ENCODE measurements around the gene DSTN. TPM values are rescaled to one million over a fixed set of nuclear protein-coding genes. Genes with fewer than 3 reads are reported as not detected.

DSTN gene
- total RNA-seq, 1 experiment from 2014 or later, result 689 TPM

DNA sequence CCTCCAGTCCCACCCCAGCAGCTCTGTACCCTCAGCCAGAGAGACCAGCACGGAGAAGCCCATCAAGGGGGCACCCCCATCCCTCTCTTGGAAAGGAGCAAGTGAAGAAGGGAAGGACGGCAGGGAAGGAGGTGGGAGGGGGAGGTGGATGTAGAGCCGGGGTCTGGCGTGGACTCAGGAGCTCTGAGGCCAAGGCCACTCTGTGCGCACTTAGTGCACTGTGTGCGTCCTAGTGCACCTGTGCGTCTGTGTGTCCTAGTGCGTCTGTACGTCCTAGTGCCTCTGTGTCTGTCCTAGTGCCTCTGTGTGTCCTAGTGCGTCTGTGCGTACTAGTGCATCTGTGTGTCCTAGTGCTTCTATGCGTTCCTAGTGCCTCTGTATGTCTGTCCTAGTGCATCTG is 54.2 kb downstream of the DSTN start:
- no peak for DNase-seq (ENCODE audit: low read depth)

- no peak for DNase-seq (ENCODE audit: low read depth)
Measured at GRCh38 chr20:17624551-17625245, 54.8 kb downstream of the DSTN start.

- no peak for DNase-seq (ENCODE audit: low read depth)
Measured at GRCh38 chr20:17625246-17626051, 55.6 kb downstream of the DSTN start.

GRCh38 chr20:17626217-17627007 is 56.5 kb downstream of the DSTN start:
- DNase-seq (ENCODE audit: low read depth), result no peak

DNA sequence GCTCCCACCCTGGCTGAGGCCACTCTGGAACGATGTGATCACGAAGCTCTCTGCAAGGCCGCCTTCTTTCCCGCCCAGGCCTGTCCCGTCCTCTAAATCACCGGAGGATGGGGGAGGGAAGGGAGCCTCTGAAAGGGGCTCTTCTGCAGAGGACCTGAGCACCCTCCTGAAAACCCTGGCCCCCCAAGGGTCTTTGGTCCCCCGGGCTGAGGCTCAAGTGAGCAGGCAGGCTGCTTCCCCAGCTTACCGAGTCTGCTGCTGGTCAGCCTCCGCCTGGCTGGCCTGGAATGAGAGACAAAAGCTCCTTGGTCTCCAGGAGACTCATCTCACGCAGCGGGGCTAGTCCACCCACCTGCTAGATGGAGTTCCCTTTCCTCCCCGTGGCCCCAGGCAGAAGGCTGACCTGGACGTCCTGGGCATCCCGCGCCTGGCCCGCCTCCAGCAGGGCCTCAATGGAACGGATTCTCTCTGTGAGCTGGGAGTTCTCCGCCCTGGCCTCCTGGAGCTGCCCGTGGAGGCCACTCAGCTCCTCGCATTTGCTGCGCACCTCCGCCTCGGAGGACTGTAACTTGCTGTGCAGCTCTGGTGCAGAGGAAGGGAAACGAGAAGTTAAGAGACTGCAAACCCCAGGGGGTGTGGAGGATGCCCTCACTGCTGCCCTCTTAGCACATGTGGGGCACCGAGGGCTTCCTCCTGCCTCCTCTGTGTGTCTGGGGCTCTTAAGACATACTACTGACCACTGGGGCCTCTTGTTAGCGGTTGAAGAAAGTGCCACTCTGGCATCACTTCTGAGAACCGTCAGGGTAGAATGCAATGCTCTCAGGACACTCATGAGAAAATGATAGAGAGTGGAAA is 57.5 kb downstream of the DSTN start:
- DNase-seq (ENCODE audit: low read depth), result no peak

- DNase-seq (ENCODE audit: low read depth), result no peak
Measured at GRCh38 chr20:17628101-17628841, 58.4 kb downstream of the DSTN start.

DNA sequence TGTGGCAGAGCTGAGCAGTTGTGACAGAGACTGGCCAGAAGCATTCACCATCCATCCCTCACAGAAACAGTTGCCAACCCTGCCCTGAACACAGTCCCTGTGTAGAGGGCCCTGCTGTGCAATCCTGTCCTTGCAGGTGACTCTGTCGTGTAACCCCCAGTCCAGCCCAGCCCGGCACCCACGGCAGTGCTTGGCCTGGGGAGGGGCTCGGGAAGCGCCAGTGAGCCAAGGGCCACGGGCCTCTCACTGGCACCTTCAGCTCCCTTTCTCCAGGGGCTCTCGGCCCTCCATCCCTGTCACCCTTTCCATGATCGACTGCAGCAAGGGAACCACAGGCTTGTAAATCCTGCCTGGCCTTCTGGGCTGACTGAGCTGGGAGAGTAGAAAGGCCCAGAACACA is 59.1 kb downstream of the DSTN start:
- no peak for DNase-seq (ENCODE audit: low read depth)

DNA sequence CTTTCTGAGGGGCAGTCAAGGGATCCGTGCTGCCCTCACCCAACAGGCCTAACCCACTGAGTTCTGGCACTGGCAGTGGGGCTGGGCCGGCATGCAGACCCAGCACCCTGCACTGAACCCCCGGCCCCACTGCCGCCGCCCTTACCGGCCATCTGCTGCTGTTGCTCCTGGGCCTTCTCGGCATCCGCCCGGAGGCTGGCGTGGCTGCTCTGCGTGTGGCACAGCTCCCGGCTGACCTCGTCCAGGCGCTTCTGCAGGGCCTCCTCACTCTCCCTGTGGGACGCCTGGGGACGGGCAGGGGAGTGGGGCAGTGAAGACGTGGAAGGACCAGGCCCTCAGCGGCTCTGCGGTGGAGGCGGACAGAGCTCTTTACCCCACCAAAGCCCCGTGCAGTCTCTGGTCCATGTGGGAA is 59.8 kb downstream of the DSTN start:
- no peak for DNase-seq (ENCODE audit: low read depth)

DNA sequence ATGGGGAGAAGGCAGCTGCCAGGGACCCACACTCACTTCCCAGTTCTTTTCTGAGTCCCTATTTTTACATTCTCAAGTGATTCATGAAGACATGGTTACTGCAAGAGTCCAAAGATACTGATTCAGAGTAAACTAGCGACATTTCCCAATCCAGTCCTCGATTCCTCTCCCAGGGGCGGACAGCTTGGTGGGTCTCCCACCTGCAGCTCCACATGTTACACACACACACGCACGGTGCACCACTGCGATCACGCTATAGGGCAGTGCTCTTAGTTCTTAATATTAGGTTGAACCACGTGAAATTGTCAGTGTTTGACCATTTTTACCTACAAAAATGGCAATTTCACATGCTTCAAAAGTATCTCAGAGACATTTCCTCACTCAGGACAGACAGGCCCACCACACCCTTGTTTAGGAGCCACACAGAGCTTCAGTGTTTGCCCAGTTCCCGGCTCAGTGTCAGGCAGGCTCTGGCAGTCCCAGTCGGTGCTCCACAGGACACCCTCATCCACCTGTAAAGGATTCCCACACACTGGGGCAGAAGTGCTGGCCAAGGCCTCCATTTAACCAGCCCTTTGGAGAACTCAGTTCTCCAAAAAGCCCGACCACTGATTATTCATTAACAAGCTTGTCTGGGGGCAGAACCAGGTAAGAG is 60.4 kb downstream of the DSTN start:
- DNase-seq (ENCODE audit: low read depth), result no peak

GRCh38 chr20:17630806-17631195 is 60.9 kb downstream of the DSTN start:
- DNase-seq (ENCODE audit: low read depth), result no peak

DNA sequence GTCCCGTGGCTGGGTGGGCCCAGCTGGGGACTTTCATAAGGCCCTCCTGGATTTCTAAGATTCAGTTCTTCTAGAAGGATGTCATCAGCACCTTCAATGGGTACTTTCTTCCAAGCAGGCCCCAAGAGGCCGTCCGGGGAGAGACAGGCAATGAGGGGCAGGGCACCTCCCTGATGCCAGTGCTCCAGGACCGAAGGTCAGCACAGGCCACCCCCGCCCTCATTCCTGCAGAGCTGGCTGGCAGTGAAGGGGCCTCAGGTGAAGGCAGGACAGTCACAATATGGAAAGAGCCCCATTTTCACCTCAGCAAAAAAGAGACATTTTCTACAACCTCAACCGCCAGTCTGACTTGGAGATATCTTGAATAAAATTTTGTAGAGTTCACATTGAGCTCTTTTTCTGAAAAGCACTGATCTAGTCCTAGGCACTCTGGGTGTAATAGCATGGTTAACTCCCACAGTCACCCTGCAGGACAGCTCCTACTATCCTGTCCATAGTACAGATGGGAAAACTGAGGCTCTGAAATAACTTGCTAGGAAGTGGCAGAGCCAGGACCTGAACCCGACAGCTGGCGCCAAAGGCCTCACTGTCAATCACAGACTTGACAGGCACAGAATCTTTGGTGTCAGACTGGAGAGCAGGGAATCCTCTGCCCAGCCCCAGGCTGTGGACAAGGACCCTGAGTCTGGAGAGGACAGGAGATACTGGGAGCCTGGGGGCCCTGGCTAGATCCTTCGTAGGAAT is 61.9 kb downstream of the DSTN start:
- DNase-seq (ENCODE audit: low read depth), result no peak

- no peak for DNase-seq (ENCODE audit: low read depth)
Measured at GRCh38 chr20:17633221-17633849, 63.5 kb downstream of the DSTN start.

GRCh38 chr20:17633850-17634500 is 64.1 kb downstream of the DSTN start:
- no peak for DNase-seq (ENCODE audit: low read depth)

DNA sequence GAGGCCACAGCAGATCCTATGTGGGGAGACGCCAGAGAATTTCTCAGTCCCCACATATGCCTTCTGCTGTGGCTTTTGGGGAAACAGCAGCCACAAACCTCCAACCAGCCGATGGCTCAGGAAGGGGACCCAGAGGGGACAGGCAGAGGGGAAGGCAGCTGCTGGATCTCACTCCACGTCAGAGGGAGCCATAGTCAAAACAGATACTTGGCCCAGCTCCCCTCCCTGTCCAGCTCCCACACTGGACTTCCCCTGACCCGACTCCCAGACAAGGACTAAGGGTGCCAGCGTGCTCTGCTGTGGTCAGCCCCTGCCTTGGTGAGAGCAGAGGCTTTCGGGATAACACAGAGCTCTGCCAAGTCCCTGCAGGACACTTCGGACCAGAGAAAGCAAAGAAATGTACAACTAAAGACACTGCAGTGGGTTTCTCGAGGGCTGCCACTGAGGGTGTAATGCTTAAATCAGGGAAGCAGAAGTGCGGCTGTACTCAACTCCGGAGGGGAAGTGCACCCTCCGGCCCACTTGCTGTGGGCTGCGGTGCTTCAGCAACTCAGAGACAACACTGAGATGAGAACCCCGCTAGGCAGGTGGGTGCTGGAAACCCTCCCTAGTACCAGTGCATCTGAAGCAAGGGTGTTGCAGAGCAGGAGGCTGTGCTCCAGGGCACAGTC is 64.9 kb downstream of the DSTN start:
- no peak for DNase-seq (ENCODE audit: low read depth)

DNA sequence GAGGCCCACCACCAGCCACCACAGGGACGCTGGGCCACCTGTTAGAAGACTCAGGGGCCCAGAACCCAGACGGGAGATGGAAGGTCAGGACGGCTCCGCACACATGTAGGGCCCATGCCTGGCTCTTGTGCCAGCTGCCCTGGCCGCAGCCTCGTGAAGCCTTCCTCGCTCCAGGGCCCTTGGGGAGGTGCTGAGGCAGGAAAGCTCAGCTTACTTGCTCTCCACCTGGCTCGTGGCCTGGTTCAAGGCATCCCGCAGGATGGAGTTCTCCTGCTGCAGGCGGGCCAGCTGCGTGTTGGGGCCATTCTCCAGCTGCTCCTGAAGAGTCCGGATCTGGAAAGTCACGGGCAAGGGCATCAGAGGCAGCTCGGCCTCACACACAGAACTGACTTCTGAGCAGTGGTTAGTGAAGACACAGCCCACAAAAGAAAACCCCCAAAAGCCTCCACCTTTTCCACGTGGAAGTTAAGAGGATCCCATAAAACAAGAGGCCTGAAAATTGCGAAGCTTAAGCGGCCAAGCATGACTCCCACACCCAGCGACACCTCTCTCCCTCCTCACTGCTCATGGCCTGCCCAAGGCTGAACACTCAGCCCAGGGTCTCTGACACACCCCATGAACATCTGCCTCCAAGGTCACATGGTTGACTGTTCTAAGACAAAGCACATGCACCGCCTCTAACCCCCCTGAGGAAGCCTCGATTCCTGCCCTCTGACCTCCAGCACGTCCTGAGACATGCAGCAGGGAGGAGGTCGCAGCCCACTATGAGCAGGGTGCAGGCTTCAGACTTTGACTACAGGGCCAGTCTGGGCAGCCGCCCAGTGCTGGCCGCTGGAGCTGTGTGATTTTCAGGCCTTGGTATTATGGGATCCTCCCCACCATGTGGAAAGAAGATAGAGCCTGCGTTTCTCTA is 65.7 kb downstream of the DSTN start:
- no peak for DNase-seq (ENCODE audit: low read depth)

DNA sequence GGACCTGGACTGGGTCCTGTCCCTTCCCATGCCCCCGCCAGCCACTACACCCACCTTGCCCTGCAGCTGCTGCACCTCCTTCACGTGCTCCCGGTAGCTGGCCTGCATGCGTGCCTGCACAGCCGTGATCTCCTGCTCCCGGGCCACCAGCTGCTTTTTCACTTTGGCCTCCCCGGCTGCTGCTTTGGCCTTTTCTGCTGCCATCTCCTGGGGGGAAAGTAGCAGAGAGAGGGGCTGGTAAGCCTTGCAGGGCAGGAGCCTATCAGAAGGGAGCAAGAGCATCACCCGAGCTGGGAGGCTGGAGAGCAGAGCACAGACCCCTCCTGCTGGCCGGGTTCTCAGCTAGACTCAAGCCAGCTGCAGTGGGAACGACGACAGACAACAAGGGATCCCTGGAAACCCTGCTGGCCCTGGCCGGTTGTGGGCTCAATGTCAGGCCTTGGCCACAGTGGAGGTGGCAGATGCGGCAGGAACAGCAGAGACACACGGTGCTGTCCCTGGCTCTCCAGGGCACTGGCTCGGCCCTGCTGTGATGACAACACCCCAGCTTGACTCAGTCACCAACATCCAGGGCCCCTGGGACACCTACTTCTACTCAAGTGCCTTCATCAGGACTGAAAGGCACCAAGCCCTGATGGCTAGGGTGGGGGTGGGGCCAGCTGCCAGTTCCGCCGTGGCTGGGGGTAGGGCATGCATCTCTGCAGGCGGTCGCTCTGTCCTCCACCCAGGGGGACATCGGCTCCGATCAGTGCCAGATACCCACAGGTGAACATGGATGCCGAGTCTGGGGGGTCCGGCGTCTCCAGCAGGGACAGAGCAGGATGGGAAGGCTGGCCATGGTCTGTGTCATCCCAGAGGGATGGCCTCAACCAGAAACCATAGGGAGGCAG is 66.9 kb downstream of the DSTN start:
- DNase-seq (ENCODE audit: low read depth), result no peak
